ENCODE results near the gene LIN52.

Gene LIN52

GRCh38 chr14:74249433-74250375 is 164.9 kb downstream of the LIN52 start:
- FAIRE-seq (peak; percentile 58), DNase-seq (ENCODE audit: insufficient read length, low spot score) (no peak)

All from HTR-8/SVneo (cell line).